ENCODE measurements around the gene POMT1. TPM values are rescaled to one million over a fixed set of nuclear protein-coding genes. Genes with fewer than 3 reads are reported as not detected.

Gene POMT1
- total RNA-seq, 1 experiment from 2014 or later, result 58.0 TPM

DNA sequence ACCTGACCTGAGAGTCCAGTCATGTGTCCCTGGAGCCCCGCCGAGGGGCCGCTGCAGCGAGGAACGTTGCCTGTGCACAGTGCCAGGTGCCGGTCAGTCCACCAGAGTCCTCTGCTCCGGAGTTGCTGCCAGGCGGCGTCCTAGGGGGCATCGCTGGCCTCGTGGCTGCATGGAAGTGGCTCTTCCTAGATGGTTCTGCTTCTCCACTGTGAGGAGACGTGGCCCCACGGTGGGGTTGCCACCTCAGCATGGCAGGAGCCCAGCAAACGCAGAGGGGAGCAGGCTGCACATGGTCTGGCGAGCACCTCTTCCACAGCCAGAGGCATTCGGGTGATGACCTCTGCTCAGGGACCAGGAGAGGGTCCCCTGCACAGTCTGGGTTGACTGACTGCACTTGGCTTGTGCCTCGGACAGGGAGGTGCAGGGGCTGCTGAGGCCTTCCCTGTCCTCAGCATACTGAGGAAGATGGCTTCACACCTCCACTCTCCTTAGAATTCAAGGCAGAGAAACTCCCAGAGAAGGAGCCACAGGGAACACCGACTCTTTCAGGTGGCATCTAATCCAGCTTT lies 25.9 kb upstream of the POMT1 start:
- in situ Hi-C loops (cut with HindIII; ENCODE audit: low pct_unique_long_range_greater_than_20kb, low sequenced_read_pairs) (no loop called here), intact Hi-C loops (cut with micrococcal nuclease; ENCODE audit: unreplicated experiment) (no loop called here)
- BruUV-seq (replicated peaks), result no TSS peak
- Histone ChIP-seq H3K4me3 (ENCODE audit: low read depth in 2 of 2, low read length in 2 of 2) (no peak overlapping the region), H3K9me3 (ENCODE audit: control insufficient read depth, insufficient read depth, low read depth, low read length) (no peaks in the 10 kb centered on the region), H3K36me3 (ENCODE audit: control insufficient read depth, insufficient read depth, low read length) (peaks cover 25% of the 10 kb centered on the region), H3K4me1 (ENCODE audit: control insufficient read depth, insufficient read depth, low read length) (no peaks in the 10 kb centered on the region), H3K27me3 (ENCODE audit: control insufficient read depth, insufficient read depth, low read length) (no peaks in the 10 kb centered on the region), H3K27ac (ENCODE audit: low read length) (no peak overlapping the region)
- TF ChIP-seq, protein P1, sequence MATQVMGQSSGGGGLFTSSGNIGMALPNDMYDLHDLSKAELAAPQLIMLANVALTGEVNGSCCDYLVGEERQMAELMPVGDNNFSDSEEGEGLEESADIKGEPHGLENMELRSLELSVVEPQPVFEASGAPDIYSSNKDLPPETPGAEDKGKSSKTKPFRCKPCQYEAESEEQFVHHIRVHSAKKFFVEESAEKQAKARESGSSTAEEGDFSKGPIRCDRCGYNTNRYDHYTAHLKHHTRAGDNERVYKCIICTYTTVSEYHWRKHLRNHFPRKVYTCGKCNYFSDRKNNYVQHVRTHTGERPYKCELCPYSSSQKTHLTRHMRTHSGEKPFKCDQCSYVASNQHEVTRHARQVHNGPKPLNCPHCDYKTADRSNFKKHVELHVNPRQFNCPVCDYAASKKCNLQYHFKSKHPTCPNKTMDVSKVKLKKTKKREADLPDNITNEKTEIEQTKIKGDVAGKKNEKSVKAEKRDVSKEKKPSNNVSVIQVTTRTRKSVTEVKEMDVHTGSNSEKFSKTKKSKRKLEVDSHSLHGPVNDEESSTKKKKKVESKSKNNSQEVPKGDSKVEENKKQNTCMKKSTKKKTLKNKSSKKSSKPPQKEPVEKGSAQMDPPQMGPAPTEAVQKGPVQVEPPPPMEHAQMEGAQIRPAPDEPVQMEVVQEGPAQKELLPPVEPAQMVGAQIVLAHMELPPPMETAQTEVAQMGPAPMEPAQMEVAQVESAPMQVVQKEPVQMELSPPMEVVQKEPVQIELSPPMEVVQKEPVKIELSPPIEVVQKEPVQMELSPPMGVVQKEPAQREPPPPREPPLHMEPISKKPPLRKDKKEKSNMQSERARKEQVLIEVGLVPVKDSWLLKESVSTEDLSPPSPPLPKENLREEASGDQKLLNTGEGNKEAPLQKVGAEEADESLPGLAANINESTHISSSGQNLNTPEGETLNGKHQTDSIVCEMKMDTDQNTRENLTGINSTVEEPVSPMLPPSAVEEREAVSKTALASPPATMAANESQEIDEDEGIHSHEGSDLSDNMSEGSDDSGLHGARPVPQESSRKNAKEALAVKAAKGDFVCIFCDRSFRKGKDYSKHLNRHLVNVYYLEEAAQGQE (IDR thresholded peaks at IDR 0.05; ENCODE audit: insufficient read depth in 1 of 2, low read depth in 2 of 2, low read length in 1 of 2), result no peak
- TF ChIP-seq, protein P2, sequence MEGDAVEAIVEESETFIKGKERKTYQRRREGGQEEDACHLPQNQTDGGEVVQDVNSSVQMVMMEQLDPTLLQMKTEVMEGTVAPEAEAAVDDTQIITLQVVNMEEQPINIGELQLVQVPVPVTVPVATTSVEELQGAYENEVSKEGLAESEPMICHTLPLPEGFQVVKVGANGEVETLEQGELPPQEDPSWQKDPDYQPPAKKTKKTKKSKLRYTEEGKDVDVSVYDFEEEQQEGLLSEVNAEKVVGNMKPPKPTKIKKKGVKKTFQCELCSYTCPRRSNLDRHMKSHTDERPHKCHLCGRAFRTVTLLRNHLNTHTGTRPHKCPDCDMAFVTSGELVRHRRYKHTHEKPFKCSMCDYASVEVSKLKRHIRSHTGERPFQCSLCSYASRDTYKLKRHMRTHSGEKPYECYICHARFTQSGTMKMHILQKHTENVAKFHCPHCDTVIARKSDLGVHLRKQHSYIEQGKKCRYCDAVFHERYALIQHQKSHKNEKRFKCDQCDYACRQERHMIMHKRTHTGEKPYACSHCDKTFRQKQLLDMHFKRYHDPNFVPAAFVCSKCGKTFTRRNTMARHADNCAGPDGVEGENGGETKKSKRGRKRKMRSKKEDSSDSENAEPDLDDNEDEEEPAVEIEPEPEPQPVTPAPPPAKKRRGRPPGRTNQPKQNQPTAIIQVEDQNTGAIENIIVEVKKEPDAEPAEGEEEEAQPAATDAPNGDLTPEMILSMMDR (IDR thresholded peaks at IDR 0.05), result no peak
- no peak for TF ChIP-seq SIN3A (IDR thresholded peaks at IDR 0.05; ENCODE audit: borderline replicate concordance, insufficient read depth, low read depth, low read length)
- no peak for TF ChIP-seq TCF7L2 (IDR thresholded peaks at IDR 0.05; ENCODE audit: low read depth, low read length)
- TF ChIP-seq POLR2AphosphoS5 (IDR thresholded peaks at IDR 0.05; ENCODE audit: low read depth, low read length), result no peak
- CTCF ChIA-PET, result no interaction called here
- POLR2A ChIA-PET, result no interaction called here
- DNase-seq (ENCODE audit: low read depth, low spot score) (no peak), ATAC-seq (no peak)

DNA sequence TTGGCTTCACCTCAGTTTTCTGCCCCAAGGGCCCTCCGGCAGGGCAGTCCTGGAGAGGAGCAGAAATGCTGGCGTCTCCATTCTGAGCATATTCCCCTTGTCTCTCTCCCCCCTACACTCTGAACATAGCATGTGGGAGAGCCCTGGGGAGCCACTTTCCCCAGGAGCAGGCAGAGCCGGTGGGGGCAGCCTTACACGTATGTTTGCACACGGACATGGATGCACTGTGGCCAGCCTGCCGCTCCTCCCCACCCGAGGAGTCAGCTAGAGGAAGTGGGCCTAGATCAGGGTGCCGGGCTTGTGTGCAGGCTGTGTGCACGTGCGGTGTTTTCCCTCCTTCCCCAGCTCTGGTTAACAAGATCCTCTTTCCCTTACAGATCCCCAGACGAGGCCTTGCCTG lies 25.4 kb upstream of the POMT1 start:
- no TSS peak for BruUV-seq (replicated peaks)
- no peak for DNase-seq (ENCODE audit: low read depth, low spot score)
- POLR2A ChIA-PET, result no interaction called here
- Histone ChIP-seq H3K9me3 (ENCODE audit: control insufficient read depth, insufficient read depth, low read depth, low read length) (no peaks in the 10 kb centered on the region), H3K27me3 (ENCODE audit: control insufficient read depth, insufficient read depth, low read length) (no peaks in the 10 kb centered on the region), H3K4me3 (ENCODE audit: low read depth in 2 of 2, low read length in 2 of 2) (no peak overlapping the region), H3K4me1 (ENCODE audit: control insufficient read depth, insufficient read depth, low read length) (no peaks in the 10 kb centered on the region), H3K36me3 (ENCODE audit: control insufficient read depth, insufficient read depth, low read length) (peaks cover 27% of the 10 kb centered on the region), H3K27ac (ENCODE audit: low read length) (no peak overlapping the region)
- TF ChIP-seq POLR2AphosphoS5 (IDR thresholded peaks at IDR 0.05; ENCODE audit: low read depth, low read length) (no peak), TCF7L2 (IDR thresholded peaks at IDR 0.05; ENCODE audit: low read depth, low read length) (no peak)
- intact Hi-C loops (cut with micrococcal nuclease; ENCODE audit: unreplicated experiment) (no loop called here), in situ Hi-C loops (cut with HindIII; ENCODE audit: low pct_unique_long_range_greater_than_20kb, low sequenced_read_pairs) (no loop called here)
- CTCF ChIA-PET, result no interaction called here
- peak; percentile 19; the same call in 1 of the 2 replicates for ATAC-seq

- CTCF ChIA-PET, result no interaction called here
- no TSS peak for BruUV-seq (replicated peaks)
- intact Hi-C loops (cut with micrococcal nuclease; ENCODE audit: unreplicated experiment), result no loop called here
- TF ChIP-seq SIN3A (IDR thresholded peaks at IDR 0.05; ENCODE audit: borderline replicate concordance, insufficient read depth, low read depth, low read length) (no peak), POLR2AphosphoS5 (IDR thresholded peaks at IDR 0.05; ENCODE audit: low read depth, low read length) (no peak)
- TF ChIP-seq, protein P1 (IDR thresholded peaks at IDR 0.05; ENCODE audit: insufficient read depth in 1 of 2, low read depth in 2 of 2, low read length in 1 of 2), result no peak
- TF ChIP-seq, protein P2 (IDR thresholded peaks at IDR 0.05), result no peak
- no peaks in the 10 kb centered on the region for H3K4me1 ChIP-seq (ENCODE audit: control insufficient read depth, insufficient read depth, low read length)
- POLR2A ChIA-PET, result no interaction called here
- in situ Hi-C loops (cut with HindIII; ENCODE audit: low pct_unique_long_range_greater_than_20kb, low sequenced_read_pairs), result no loop called here
- H3K36me3 ChIP-seq (ENCODE audit: control insufficient read depth, insufficient read depth, low read length), result peaks cover 29% of the 10 kb centered on the region
- DNase-seq (ENCODE audit: low read depth, low spot score) (no peak), ATAC-seq (peak; percentile 22; the same call in 1 of the 2 replicates)
- no peak overlapping the region for H3K27ac ChIP-seq (ENCODE audit: low read length)
- H3K9me3 ChIP-seq (ENCODE audit: control insufficient read depth, insufficient read depth, low read depth, low read length), result no peaks in the 10 kb centered on the region
- no peak overlapping the region for H3K4me3 ChIP-seq (ENCODE audit: low read depth in 2 of 2, low read length in 2 of 2)
- H3K27me3 ChIP-seq (ENCODE audit: control insufficient read depth, insufficient read depth, low read length), result no peaks in the 10 kb centered on the region
These were observed 24.8 kb upstream of the POMT1 start for GRCh38 chr9:131477816-131478419.
